Medulla oblongata (tissue), 1 donor: ENCODE measurements around the gene EAPP.
"Not testable (repeated sequence)": the region's sequence is repeated elsewhere in the genome, so short reads cannot be mapped to it uniquely, and the experiment has no call there.

Experiments
- DNase-seq: peaks from one replicate; pipeline ENCODE4 v3.0.0-alpha.2; 2015; ENCODE audit errors: extremely low spot score

The EAPP gene

DNA sequence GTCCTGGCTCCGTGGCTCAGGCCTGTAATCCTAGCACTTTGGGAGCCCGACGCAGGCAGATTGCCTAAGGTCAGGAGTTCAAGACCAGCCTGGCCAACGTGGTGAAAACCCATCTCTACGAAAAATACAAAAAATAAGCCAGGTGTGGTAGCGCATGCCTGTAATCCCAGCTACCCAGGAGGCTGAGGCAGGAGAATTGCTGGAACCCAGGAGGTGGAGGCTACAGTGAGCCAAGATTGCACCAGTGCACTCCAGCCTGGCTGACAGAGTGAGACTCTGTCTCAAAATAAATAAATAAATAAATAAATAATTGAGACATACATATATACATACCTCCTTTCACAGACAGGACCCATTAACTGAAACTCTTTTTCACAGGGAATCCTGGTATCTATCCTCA, 1.4 kb downstream of the EAPP start:
- not testable (repeated sequence) for DNase-seq

DNA sequence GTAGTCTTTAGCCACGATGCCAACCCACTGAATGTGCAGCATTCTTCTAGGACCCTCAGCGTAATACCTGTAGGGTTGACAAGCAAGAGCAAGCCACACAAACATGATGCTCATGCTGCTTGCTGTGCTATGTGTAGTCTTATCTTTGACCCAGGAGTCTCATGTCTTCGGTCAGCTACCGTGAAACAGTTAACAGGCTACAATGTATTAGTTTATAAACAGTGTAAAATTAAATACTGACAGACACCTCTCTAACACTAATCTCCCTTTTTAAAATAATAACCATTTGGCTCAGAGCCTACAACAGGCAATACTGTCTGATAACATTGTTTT, 1.9 kb downstream of the EAPP start:
- DNase-seq, result no peak

DNA sequence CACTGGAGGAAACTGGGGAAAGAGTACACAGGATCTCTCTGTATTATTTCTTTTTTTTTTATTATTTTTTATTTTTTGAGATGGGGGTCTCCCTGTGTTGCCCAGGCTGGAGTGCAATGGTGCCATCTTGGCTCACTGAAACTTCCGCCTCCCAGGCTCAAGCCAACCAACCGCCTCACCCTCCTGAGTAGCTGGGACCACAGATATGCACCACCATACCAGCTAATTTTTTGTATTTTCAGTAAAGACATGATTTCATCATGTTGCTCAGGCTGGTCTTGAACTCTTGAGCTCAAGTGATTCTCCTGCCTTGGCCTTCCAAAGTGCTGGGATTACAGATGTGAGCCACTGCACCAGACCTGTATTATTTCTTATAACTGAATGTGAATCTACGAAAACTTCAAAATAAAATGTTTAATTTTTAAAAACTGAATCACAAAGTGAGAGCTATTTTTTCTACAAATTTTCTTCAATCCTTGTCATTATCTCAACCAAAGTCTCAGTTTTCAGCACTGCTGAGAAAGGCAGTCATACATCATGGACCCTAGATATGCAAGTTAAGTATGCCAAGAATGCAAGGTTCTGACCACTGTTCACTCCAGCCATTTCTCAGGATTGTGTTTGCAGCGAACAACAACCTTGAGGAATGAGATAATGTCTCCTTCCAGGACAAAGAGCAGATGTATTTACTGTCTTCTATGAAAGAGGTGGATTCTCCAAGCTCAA, 2.4 kb downstream of the EAPP start:
- no peak for DNase-seq

DNA sequence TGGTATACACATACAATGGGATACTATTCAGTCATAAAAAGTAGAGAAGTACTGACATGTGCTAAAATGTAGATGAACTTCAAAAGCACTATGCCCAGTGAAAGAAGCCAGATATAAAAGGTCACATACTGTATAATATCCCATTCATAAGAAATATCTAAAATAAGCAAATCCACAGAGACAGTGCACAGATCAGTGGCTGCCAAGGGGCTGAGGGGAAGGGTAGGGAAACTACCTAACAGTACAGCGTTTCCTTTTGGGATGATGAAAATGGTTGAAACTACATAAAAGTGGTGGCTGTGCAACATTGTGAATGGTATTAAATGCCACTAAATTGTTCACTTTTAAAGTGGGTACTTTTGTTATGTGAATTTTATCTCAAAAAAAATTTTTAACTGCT, 11.9 kb downstream of the EAPP start:
- DNase-seq, result no peak

DNA sequence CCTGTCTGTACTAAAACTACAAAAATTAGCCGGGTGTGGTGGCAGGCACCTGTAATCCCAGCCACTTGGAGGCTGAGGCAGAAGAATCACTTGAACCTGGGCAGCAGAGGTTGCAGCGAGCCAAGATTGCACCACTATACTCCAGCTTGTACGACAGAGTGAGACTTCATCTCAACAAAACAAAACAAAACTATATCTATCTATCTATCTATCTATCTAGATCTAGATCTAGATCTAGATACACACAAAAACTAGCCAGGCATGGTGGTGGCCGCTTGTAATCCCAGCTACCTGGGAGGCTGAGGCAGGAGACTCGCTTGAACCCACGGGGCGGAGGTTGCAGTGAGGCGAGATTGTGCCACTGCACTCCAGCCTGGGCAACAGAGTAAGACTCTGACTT, 15.3 kb downstream of the EAPP start:
- DNase-seq, result not testable (repeated sequence)

DNA sequence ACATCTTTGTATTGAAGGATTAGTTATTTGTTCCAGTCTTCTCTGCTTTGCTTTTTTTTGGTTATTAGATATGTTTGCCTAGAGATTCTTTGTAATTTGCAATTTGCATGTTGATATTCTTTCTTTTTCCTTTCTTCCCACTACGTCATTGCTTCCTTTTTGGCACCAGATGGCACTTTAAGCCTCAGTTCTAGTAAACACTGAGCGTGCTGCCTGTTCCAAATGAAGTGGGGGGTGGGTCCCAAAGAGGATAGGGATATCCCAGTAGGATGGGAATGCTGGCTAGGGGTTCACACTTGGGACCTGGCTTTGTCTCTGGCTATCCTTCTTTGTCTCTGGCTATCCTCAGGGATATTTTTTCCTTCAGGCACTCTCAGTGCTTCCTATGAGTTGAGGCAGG, 17.0 kb downstream of the EAPP start:
- DNase-seq, result no peak

DNA sequence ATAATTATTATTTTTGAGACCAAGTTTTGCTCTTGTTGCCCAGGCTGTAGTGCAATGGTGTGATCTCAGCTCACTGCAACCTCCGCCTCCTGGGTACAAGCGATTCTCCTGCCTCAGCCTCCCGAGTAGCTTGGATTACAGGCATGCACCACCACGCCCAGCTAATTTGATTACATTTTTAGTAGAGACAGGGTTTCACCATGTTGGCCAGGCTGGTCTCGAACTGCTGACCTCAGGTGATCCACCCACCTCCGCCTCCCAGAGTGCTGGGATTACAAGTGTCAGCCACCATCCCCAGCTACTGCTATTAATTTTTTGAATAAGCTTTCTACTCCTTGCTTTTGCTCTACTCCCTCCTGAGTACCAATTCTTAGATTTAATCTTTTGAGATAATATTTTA, 18.4 kb downstream of the EAPP start:
- DNase-seq, result not testable (repeated sequence)

DNA sequence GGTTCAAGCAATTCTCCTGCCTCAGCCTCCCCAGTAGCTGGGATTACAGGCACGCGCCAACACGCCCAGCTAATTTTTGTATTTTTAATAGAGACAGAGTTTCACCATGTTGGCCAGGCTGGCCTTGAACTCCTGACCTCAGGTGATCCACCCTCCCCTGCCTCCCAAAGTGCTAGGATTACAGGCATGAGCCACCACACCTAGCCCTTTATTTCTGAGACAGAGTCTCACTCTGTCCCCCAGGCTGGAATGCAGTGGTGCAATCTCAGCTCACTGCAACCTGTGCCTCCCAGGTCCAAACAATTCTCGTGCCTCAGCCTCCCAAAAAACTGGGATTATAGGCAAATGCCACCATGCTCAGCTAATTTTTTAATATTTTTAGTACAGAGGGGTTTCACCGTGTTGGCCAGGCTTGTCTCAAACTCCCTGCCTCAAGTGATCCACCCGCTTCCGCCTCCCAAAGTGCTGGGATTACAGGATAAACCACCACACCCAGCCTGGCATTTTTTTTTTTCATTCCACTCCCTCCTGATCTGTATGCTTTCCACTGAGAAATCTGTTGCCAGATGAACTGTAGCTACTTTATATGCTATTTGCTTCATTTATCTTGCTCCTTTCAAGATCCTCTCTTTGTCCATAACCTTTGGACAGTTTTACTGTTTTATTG, 19.1 kb downstream of the EAPP start:
- not testable (repeated sequence) for DNase-seq

DNA sequence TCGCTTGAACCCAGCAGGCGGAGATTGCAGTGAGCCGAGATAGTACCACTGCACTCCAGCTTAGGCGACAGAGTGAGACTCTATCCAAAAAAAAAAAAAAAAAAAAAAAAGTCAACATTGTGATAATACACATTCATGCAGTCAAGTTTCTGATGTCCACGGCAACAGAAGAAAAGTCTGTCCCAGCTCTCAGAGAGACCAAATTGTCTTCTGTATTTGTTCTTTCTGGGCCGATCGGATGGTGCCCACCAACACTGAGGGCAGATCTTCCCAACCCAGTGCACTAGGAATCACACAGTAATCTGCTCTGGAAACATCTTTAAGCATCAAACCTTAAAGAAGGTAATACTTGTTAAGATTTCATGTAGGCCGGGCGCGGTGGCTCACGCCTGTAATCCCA, 31.6 kb downstream of the EAPP start:
- no peak for DNase-seq

DNA sequence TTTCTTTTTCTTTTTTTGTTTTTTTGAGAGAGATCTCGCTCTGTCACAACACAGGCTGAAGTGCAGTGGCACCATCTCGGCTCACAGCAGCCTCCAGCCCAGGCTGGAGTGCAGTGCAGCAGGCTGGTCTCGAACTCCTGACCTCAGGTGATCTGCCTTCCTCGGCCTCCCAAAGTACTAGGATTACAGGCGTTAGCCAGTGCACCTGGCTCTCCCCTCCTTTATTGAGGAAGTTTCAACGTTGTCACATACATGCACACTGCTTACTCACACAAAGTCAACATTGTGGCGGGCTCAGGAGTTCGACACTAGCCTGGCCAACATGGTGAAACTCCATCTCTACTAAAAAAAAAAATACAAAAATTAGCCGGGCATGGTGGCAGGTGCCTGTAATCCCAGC, 32.0 kb downstream of the EAPP start:
- no peak for DNase-seq

DNA sequence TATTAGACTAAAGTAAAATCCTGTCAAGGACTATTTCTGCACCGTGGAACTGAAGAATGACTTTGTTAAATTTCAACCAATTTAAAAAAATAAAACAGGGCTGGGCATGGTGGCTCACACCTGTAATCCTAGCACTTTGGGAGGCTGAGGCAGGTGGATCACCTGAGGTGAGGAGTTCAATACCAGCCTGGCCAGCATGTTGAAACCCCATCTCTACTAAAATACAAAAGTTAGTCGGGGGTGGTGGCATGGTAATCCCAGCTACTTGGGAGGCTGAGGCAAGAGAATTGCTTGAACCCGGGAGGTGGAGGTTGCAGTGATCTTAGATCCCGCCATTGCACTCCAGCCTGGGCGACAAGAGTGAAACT, 34.4 kb downstream of the EAPP start:
- not testable (repeated sequence) for DNase-seq

DNA sequence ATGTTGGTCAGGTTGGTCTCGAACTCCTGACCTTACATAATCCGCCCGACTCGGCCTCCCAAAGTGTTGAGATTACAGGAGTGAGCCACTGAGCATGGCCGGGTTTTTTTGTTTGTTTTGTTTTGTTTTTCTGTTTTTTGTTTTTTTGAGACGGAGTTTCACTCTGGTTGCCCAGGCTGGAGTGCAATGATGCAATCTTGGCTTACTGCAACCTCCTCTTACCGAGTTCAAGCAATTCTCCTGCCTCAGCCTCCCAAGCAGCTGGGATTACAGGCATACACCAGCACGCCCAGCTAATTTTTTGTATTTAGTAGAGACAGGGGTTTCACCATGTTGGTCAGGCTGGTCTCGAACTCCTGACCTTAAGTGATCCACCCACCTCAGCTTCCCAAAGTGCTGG, 35.5 kb downstream of the EAPP start:
- DNase-seq, result not testable (repeated sequence)

DNA sequence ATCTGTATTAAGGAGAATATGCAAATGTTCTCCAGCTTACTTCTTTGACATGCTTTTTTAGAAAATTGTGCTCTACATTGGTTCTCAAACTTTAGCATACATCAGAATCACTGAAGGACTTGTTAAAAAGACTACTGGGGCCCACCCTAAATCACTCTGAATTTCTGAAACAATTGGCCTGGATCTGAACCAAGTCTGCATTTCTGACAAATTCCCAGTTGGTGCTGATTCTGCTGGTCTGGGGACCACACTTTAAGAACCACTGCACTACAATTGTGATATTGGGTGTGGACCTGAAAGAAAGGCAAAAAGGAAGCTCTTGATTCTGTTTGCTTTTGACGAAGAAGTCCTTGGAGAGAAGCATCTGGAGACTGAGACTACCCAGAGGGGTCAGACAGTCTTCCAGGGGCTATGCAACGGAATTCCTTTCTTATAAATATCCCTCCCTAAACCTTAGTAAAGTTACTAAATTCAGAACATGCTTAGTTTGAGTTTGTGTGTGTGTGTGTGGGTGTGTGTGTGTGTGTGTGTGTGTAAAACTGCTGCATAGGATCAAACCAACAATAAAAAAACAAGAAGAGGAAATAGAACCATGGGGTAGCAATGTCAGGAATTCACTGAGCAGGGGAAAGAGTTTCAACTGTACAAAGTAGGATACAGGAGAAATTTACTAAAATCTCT, 36.8 kb downstream of the EAPP start:
- DNase-seq, result no peak

DNA sequence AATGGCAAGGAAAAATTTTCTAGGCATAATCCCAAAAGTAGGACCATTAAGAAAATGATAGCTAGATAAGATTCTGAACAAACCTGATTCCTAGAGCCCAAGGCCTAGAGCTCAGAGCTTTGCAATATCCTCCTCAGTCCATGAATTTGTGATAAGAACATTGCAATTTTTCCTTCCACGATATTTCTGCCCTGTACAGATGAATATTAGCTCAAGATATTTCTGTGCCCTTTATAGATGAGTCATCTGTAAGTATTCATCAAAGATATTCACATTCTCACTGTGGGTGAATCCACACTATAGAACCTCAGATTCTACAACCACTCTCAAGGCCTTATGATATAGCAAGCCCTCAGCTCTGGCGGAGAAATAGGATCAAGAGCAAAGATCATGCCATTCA, 37.5 kb downstream of the EAPP start:
- DNase-seq, result no peak

DNA sequence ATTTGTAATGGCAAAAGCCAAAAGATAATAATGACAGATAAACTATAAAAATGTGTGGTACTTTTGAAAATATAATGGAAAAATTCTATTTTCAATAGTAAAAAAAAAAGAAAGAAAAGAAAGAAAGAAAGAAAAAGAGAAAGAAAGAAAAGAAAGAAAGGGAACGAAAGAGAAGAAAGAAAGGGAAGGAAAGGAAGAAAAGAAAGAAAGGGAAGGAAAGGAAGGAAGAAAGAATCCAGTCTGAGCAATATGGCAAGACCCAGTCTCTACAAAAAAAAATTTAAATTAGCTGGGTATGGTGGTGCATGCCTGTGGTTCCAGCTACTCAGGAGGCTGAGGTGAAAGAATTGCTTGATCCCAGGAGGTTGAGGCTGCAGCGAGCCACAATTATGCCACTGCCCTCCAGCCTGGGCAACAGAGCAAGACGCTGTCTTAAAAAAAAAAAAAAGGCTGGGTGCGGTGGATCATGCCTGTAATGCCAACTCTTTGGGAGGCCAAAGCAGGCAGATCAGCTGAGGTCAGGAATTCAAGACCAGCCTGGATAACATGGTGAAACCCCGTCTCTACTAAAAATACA, 38.4 kb downstream of the EAPP start:
- no peak for DNase-seq

DNA sequence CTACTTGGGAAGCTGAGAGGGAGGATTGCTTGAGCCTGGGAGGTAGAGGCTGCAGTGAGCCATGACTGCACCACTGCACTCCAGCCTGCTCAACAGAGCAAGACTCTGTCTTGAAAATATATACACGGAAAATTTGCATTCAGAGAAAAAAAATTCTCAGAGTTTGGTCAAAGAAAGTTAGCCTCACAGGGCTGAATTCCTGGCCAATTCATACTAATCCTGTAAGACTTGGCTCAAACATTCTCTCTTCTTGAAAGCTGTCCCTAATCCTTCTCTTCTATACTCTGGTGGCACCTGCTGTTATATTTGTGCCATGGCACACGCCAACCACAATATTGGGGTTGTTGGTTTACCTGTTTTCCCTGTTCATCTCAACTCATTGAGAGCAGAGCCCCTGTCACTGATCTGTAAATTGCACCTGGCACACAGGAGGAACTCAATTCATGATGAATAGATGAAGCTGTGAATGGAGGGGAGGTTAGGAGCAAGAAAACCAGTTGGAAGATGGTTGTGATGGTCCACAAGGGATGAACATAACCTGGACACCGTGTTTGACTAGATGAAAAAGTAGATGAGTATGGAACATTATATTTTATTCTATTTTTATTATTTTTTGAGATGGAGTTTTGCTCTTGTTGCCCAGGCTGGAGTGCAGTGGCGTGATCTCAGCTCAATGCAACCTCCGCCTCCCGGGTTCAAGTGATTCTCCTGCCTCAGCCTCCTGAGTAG, 40.7 kb downstream of the EAPP start:
- DNase-seq, result no peak

DNA sequence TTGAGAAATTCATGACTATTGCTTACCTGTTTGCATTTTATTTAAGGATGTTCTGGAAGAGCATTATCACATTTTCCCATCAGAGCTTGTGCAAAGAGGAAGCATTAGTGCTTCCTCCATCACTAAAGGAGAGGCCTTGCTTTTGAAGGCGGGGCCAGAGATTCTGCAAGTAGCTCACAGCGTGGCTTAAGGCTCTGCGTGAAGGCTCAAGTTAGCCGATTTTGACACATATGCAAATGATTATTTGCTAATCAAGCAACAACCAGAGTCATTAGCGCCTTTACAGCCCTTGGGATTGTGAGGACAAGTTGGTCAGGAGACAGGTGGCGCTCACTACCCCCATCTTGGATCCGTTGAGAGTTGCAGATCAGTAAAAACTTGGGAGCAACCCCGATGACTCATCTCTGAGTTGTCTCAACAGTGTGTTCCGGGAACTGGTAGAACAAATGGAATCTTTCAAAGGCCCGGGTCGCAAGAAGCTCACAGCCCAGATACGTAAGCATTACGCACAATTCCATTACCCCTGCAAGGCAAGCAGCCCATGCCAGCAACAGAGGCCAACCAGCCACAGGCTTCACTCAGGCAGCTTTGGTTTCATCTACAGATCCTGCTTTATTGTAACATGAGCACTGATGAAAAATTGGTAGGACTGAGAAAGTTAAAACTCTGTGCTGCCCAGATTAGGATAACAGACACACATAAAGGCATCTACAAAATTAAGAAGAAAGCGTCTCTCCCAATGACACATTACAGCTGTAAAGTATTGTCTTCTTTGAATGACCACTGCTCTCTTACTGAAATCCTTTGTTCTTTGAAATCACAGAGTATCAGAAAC, 42.6 kb downstream of the EAPP start:
- DNase-seq, result peak; percentile 89

DNA sequence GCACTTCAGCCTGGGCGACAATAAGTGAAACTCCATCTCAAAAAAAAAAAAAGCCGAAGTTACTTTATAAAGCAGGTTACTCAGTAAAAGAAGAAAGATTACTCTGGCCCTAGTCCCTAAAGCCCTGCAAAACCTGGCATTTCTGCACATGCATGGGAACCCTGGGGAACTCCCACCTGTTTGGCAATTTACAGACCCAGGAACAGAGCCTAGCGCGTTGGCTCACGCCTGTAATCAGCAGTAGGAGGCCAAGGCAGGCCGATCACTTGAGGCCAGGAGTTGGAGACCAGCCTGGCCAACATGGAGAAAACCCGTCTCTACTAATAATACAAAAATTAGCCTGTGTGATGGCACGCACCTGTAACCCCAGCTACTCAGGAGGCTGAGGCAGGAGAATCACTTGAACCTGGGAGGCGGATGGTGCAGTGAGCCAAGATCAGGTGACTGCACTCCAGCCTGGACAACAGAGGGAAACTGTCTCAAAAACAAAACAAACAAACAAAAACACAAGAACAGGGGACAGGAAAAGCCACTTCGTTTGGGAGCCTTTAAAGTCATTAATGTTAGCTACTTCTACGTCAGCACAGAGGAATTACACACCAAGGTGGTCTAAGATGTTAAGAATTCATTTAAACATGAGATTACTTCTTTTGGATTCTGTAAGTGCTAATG, 43.4 kb downstream of the EAPP start:
- no peak for DNase-seq

DNA sequence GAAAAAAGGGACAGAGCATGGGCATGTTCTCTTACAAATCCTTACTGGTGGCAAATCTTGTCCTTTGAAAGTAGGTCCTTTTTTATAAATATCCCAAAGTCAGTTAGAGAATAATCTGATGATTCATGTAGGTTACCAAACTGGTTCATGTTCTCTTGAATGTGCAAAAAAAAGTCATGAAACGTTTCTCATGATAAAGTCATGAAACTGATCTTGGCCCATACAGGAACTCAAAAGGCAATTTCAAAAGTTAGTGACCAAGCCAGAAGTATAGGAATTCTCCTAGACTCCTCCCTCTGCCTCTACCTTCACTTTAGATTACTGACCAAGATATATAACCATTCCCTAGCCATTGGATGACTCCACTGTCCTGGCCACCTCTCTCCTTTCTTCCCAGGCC, 50.2 kb downstream of the EAPP start:
- DNase-seq, result no peak

DNA sequence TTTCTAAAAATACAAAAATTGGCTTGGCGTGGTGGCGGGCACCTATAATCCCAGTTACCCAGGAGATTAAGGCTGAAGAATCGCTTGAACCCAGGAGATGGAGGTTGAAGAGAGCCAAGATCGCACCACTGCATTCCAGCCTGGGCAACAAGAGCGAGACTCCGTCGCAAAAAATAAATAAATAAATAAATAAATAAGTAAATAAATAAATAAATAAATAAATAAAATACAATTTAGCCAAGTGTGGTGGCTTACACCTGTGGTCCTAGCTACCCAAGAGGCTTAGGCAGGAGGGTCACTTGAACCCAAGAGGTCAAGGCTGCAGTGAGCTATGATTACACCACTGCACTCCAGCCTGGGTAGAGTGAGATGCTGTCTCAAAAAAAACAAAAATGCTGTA, 51.0 kb downstream of the EAPP start:
- DNase-seq, result no peak

DNA sequence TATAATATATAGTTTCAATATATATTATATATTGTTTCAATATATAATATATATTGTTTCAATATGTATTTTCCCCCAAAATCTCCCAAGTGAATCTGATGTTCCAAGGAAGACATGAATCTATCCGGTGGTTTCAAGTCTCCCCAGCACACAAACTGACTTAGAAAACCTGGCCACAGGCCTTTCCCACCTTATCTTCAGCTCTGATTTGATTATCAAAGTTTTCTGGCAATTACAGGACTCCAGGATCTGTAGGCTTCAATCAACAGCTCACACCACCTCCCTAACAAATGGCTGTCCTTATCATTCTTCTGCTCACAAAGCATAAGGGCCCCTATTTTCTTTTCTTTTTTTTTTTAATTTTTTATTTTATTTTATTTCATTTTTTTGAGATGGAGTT, 54.8 kb downstream of the EAPP start:
- DNase-seq, result no peak
